HG02852 (cell line): ENCODE results near the gene TMEM132D.

ENCODE experiments used
- ATAC-seq: cut with Tn5 transposase; IDR thresholded peaks from one replicate; pipeline ENCODE4 v1.9.1; 2021; ENCODE audit warnings: mild to moderate bottlenecking, moderate library complexity; ENCODE audit not compliant: unreplicated experiment

Gene TMEM132D

GRCh38 chr12:129296671-129297070, 607.2 kb downstream of the TMEM132D start:
- no peak for ATAC-seq

GRCh38 chr12:129294868-129295267, 609.0 kb downstream of the TMEM132D start:
- ATAC-seq = no peak

- ATAC-seq = no peak
These were observed 624.1 kb downstream of the TMEM132D start for GRCh38 chr12:129279771-129280170.

GRCh38 chr12:129276361-129277060, 627.3 kb downstream of the TMEM132D start:
- no peak for ATAC-seq

- ATAC-seq = no peak
These were observed 633.9 kb downstream of the TMEM132D start for GRCh38 chr12:129269756-129270495.

- ATAC-seq = no peak
These were observed 645.0 kb downstream of the TMEM132D start for GRCh38 chr12:129258781-129259318.

- no peak for ATAC-seq
These were observed 646.3 kb downstream of the TMEM132D start for GRCh38 chr12:129257524-129257923.

GRCh38 chr12:129246630-129247029, 657.2 kb downstream of the TMEM132D start:
- ATAC-seq = no peak

GRCh38 chr12:129245769-129246168, 658.1 kb downstream of the TMEM132D start:
- no peak for ATAC-seq

GRCh38 chr12:129241852-129242251, 662.0 kb downstream of the TMEM132D start:
- no peak for ATAC-seq

- no peak for ATAC-seq
These were observed 665.9 kb downstream of the TMEM132D start for GRCh38 chr12:129237881-129238280.

- no peak for ATAC-seq
These were observed 669.6 kb downstream of the TMEM132D start for GRCh38 chr12:129234209-129234608.

- ATAC-seq = no peak
These were observed 672.3 kb downstream of the TMEM132D start for GRCh38 chr12:129231491-129231890.

- ATAC-seq = no peak
These were observed 672.8 kb downstream of the TMEM132D start for GRCh38 chr12:129230995-129231394.

GRCh38 chr12:129226851-129227250, 677.0 kb downstream of the TMEM132D start:
- no peak for ATAC-seq

GRCh38 chr12:129226005-129226404, 677.8 kb downstream of the TMEM132D start:
- ATAC-seq = no peak

- ATAC-seq = no peak
These were observed 688.3 kb downstream of the TMEM132D start for GRCh38 chr12:129215556-129215955.

GRCh38 chr12:129213551-129213950, 690.3 kb downstream of the TMEM132D start:
- no peak for ATAC-seq

GRCh38 chr12:129211862-129212630, 691.8 kb downstream of the TMEM132D start:
- ATAC-seq = no peak

- ATAC-seq = no peak
These were observed 695.3 kb downstream of the TMEM132D start for GRCh38 chr12:129208566-129208965.

- no peak for ATAC-seq
These were observed 696.7 kb downstream of the TMEM132D start for GRCh38 chr12:129207084-129207483.
